Lung (tissue), 12 donors: ENCODE data around the gene DENND1A. TPM values are rescaled to one million over a fixed set of nuclear protein-coding genes. Genes with fewer than 3 reads are reported as not detected.

Source experiments
- ATAC-seq: fragments of 200-7000 bp; cut with Tn5 transposase; one replicate; pipeline ENCODE4 v1.9.1; 2020; ENCODE audit warnings: moderate number of reproducible peaks; ENCODE audit not compliant: insufficient read depth, low FRiP score
- DNase-seq, 3 donors: peaks; one replicate each; pipeline ENCODE4 v3.0.0-alpha.2; 2013 to 2017
- H3K27ac ChIP-seq, 2 donors: one replicate each; pipeline ENCODE4 v1.5.1; 2013; ENCODE audit warnings: mild to moderate bottlenecking in 2 of 2, moderate library complexity in 2 of 2, control low read depth in 1 of 2, inconsistent platforms in 1 of 2, low read depth in 1 of 2, low read length in 1 of 2
- H3K27me3 ChIP-seq, 3 donors: one replicate each; pipeline ENCODE4 v1.5.1; 2013; ENCODE audit warnings: low read length in 2 of 3; ENCODE audit not compliant: control insufficient read depth in 3 of 3, insufficient read depth in 3 of 3
- H3K36me3 ChIP-seq, 4 donors: one replicate each; pipeline ENCODE4 v1.5.1; 2013; ENCODE audit warnings: low read length in 4 of 4, mild to moderate bottlenecking in 1 of 4, moderate library complexity in 1 of 4; ENCODE audit not compliant: control insufficient read depth in 4 of 4, insufficient read depth in 4 of 4
- H3K4me1 ChIP-seq, 5 donors: one replicate each; pipeline ENCODE4 v1.5.1; 2013; ENCODE audit warnings: low read length in 5 of 5, mild to moderate bottlenecking in 2 of 5, moderate library complexity in 1 of 5; ENCODE audit not compliant: control insufficient read depth in 5 of 5, insufficient read depth in 5 of 5
- H3K4me3 ChIP-seq: one replicate; pipeline ENCODE4 v1.5.1; 2013; ENCODE audit warnings: mild to moderate bottlenecking, control low read depth, moderate library complexity
- H3K9ac ChIP-seq, 2 donors: one replicate each; pipeline ENCODE4 v1.5.1; 2013; ENCODE audit warnings: low read length in 2 of 2, control low read depth in 1 of 2; ENCODE audit not compliant: insufficient read depth in 1 of 2
- H3K9me3 ChIP-seq, 4 donors: one replicate each; pipeline ENCODE4 v1.5.1; 2013; ENCODE audit warnings: low read length in 3 of 4, mild to moderate bottlenecking in 1 of 4, moderate library complexity in 1 of 4; ENCODE audit not compliant: control insufficient read depth in 4 of 4, insufficient read depth in 3 of 4
- WGBS, 2 donors: extraction: QIAGEN DNeasy Blood & Tissue Kit; methylation state at CpG; one replicate each; pipeline ENCODE4 v1.1.7; 2013; 5-methylcytosine and 5-hydroxymethylcytosine counted together
- polyA plus RNA-seq, 2 donors: library from polyadenylated mRNA; stranded (reverse); fragments of 200-250 nt; gene quantifications; one replicate each; pipeline ENCODE4 v1.2.1, GENCODE V29; 2013
- total RNA-seq, 2 donors: library from RNA; depleted of rRNA in 1 of 2; stranded (reverse); fragments of >200 nt in 1 of 2; gene quantifications; one replicate each; pipeline ENCODE4 v1.2.1, GENCODE V29; 2014 to 2021
- TF ChIP-seq, protein P1 (sequence below): IDR thresholded peaks from 2 replicates; pipeline ENCODE4 v1.5.1; 2012; ENCODE audit warnings: mild to moderate bottlenecking; ENCODE audit errors: control extremely low read depth, extremely low read depth
- donor health status: control.
- donor health status: control.
- donor health status: Bipolar disorder and iron deficiency.
- donor health status: healthy.
- donor health status: DM: yes; HTN: yes; CAD: no.

Gene DENND1A
- total and polyA plus RNA-seq, 4 donors, result 5.7 to 29.8 (median 14.5) TPM

GRCh38 chr9:123482295-123482968 is 447.5 kb downstream of the DENND1A start:
- Histone ChIP-seq H3K27me3 (no peaks in the 10 kb centered on the region), H3K9ac (no peak overlapping the region), H3K27ac (no peak overlapping the region), H3K9me3 (peaks cover 0 to under 1% (median 0%) of the 10 kb centered on the region in 4 donors), H3K36me3 (no peaks in the 10 kb centered on the region), H3K4me3 (no peak overlapping the region), H3K4me1 (peaks cover 0 to 8% (median 0%) of the 10 kb centered on the region in 5 donors)
- TF ChIP-seq, protein P1, sequence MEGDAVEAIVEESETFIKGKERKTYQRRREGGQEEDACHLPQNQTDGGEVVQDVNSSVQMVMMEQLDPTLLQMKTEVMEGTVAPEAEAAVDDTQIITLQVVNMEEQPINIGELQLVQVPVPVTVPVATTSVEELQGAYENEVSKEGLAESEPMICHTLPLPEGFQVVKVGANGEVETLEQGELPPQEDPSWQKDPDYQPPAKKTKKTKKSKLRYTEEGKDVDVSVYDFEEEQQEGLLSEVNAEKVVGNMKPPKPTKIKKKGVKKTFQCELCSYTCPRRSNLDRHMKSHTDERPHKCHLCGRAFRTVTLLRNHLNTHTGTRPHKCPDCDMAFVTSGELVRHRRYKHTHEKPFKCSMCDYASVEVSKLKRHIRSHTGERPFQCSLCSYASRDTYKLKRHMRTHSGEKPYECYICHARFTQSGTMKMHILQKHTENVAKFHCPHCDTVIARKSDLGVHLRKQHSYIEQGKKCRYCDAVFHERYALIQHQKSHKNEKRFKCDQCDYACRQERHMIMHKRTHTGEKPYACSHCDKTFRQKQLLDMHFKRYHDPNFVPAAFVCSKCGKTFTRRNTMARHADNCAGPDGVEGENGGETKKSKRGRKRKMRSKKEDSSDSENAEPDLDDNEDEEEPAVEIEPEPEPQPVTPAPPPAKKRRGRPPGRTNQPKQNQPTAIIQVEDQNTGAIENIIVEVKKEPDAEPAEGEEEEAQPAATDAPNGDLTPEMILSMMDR, result no peak
- no peak for ATAC-seq
- 99 to 100% methylated on average over 3 of the region's 3 CpGs for WGBS, 2 donors
- no peak for DNase-seq

DNA sequence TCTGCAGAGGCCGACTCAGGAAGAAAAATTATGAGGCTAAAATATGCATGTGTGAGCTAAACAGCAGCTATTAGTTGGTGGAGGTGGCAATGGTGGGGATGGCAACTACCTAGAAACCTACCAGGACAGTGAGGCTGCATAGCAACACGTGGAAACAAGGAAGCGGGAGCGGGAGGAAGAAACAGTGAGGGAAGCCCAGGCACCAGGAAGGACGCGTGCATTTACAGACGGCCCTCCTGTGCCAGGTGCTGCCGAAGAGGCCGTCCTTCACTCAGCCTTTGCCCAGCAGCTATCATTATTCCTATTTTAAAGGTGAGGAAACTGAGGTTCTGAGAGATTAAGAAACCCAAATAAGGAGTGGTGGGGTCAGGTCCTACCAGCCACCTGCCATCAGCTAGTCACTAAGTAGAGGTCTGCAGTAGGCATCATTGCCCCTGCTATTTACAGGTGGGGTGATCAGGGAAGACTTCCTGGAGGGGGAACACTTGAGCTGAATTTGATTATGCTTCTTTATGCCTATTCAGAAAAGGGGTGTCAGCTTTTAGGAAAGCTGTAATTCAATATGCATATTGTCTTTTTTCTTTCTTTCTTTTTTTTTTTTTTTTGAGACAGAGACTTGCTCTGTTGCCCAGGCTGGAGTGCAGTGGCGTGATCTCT is 448.6 kb downstream of the DENND1A start:
- TF ChIP-seq, protein P1, result no peak
- Histone ChIP-seq H3K9ac (no peak overlapping the region), H3K36me3 (no peaks in the 10 kb centered on the region), H3K4me3 (no peak overlapping the region), H3K9me3 (peaks cover 0 to 2% (median 0%) of the 10 kb centered on the region in 4 donors), H3K27me3 (no peaks in the 10 kb centered on the region), H3K4me1 (peaks cover 0 to 8% (median 0%) of the 10 kb centered on the region in 5 donors), H3K27ac (no peak overlapping the region)
- ATAC-seq (no peak), DNase-seq (no peak)
- 90 to 94% methylated on average over 10 of the region's 10 CpGs for WGBS, 2 donors

DNA sequence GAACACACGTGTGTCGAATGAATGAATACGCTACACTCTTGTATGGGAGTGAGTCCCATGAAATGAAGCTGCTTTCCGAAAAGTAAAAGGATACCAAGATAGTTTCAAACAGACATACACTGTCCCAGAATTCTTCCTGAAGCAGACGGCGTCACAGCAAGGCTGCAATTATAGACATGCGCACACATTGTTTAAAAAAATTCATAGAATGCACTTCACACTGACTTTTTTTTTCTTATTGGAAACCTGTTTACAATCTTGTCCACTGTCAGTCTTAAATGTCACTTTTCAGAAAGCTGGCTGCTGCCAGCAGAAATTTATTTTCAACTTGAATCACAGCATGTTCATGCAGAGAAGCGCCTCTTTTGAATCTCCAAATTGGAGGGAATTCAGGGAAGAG is 449.1 kb downstream of the DENND1A start:
- WGBS, 2 donors, result 84 to 90% methylated on average over 8 of the region's 8 CpGs
- no peak for DNase-seq
- peaks cover 0 to 8% (median 0%) of the 10 kb centered on the region in 5 donors for H3K4me1 ChIP-seq
- H3K9ac ChIP-seq, result no peak overlapping the region
- no peaks in the 10 kb centered on the region for H3K36me3 ChIP-seq
- no peak for ATAC-seq
- TF ChIP-seq, protein P1, result no peak
- H3K9me3 ChIP-seq, result peaks cover 0 to 2% (median 0%) of the 10 kb centered on the region in 4 donors
- no peak overlapping the region for H3K4me3 ChIP-seq
- H3K27me3 ChIP-seq, result no peaks in the 10 kb centered on the region
- H3K27ac ChIP-seq, result no peak overlapping the region
